Lower leg skin (tissue), 3 donors: ENCODE data around the gene TMEM9.

Experiments used
- CTCF ChIP-seq, 3 donors: fragments of 450-650 bp; IDR thresholded peaks; one replicate each; pipeline ENCODE4 v1.5.1; 2016; ENCODE audit warnings: antibody characterized with exemption in 3 of 3, mild to moderate bottlenecking in 3 of 3, moderate library complexity in 2 of 3
- POLR2A ChIP-seq, 2 donors: fragments of 450-650 bp; IDR thresholded peaks; one replicate each; pipeline ENCODE4 v1.6.1; 2016 to 2017; ENCODE audit warnings: antibody characterized with exemption in 2 of 2, mild to moderate bottlenecking in 1 of 2, moderate library complexity in 1 of 2

- TF ChIP-seq CTCF (IDR thresholded peaks at IDR 0.05) (no peak), POLR2A (IDR thresholded peaks at IDR 0.05) (no peak)
Observed at GRCh38 chr1:201194046-201194445, 39.8 kb upstream of the TMEM9 start.
